Astrocyte (in vitro differentiated cells and primary cell): ENCODE results near the gene RASGRF1. TPM values are rescaled to one million over a fixed set of nuclear protein-coding genes. Genes with fewer than 3 reads are reported as not detected.
"Not testable (repeated sequence)": the region's sequence is repeated elsewhere in the genome, so short reads cannot be mapped to it uniquely, and the experiment has no call there.

Experiments used
- DNase-seq: peaks from one replicate; pipeline ENCODE4 v3.0.0-alpha.2; 2010; ENCODE audit warnings: low read depth
- FAIRE-seq: peaks from 2 replicates; lab custom pipeline; 2011; peaks lifted over from hg19 to GRCh38; lab: Jason Lieb, UNC
- H2AFZ ChIP-seq: 2 replicates; pipeline ENCODE4 v1.6.0; 2012; ENCODE audit warnings: low read depth, low read length, inconsistent platforms
- H3K27ac ChIP-seq: 2 replicates; pipeline ENCODE4 v1.5.1; 2011; ENCODE audit warnings: low read depth, low read length, inconsistent platforms
- H3K27me3 ChIP-seq: 2 replicates; pipeline ENCODE4 v1.6.0; 2011; ENCODE audit warnings: low read length, inconsistent platforms; ENCODE audit not compliant: insufficient read depth
- H3K36me3 ChIP-seq: 2 replicates; pipeline ENCODE4 v1.5.1; 2011; ENCODE audit warnings: low read length, inconsistent platforms; ENCODE audit not compliant: insufficient read depth
- H3K4me1 ChIP-seq: 2 replicates; pipeline ENCODE4 v1.5.1; 2011; ENCODE audit warnings: low read length, inconsistent platforms; ENCODE audit not compliant: insufficient read depth
- H3K4me2 ChIP-seq: 2 replicates; pipeline ENCODE4 v1.6.0; 2012; ENCODE audit warnings: low read length, inconsistent platforms
- H3K4me3 ChIP-seq: 2 replicates; pipeline ENCODE4 v1.5.1; 2011; ENCODE audit warnings: low read depth, mild to moderate bottlenecking, low read length, inconsistent platforms; ENCODE audit not compliant: insufficient read depth
- H3K79me2 ChIP-seq: 2 replicates; pipeline ENCODE4 v1.6.0; 2012; ENCODE audit warnings: mild to moderate bottlenecking, low read length, inconsistent platforms; ENCODE audit not compliant: insufficient read depth
- H3K9ac ChIP-seq: 2 replicates; pipeline ENCODE4 v1.6.0; 2012; ENCODE audit warnings: mild to moderate bottlenecking, low read length, inconsistent platforms
- H3K9me3 ChIP-seq: 2 replicates; pipeline ENCODE4 v1.5.1; 2012; ENCODE audit warnings: low read depth, mild to moderate bottlenecking, low read length, inconsistent platforms; ENCODE audit not compliant: insufficient read depth
- H4K20me1 ChIP-seq: 2 replicates; pipeline ENCODE4 v1.6.0; 2012; ENCODE audit warnings: low read length, inconsistent platforms; ENCODE audit not compliant: insufficient read depth
- H3K27ac Mint-ChIP-seq: one replicate; pipeline ENCODE4 v1.8.0; 2021; ENCODE audit warnings: mild to moderate bottlenecking, mixed read lengths; ENCODE audit not compliant: unreplicated experiment
- H3K27me3 Mint-ChIP-seq: one replicate; pipeline ENCODE4 v1.8.0; 2021; ENCODE audit warnings: low read depth, mixed read lengths; ENCODE audit not compliant: unreplicated experiment
- H3K36me3 Mint-ChIP-seq: one replicate; pipeline ENCODE4 v1.8.0; 2021; ENCODE audit warnings: low read depth, mixed read lengths; ENCODE audit not compliant: unreplicated experiment
- H3K4me1 Mint-ChIP-seq: one replicate; pipeline ENCODE4 v1.8.0; 2021; ENCODE audit warnings: low read depth, mixed read lengths; ENCODE audit not compliant: unreplicated experiment
- H3K4me3 Mint-ChIP-seq: one replicate; pipeline ENCODE4 v1.8.0; 2021; ENCODE audit warnings: mild to moderate bottlenecking, moderate library complexity, mixed read lengths; ENCODE audit not compliant: unreplicated experiment
- H3K9me3 Mint-ChIP-seq: one replicate; pipeline ENCODE4 v1.8.0; 2021; ENCODE audit warnings: mild to moderate bottlenecking, mixed read lengths; ENCODE audit not compliant: unreplicated experiment
- CTCF ChIP-seq: IDR thresholded peaks from 2 replicates; pipeline ENCODE4 v1.5.1; 2011; ENCODE audit warnings: low read depth, mild to moderate bottlenecking, inconsistent platforms, low read length, moderate library complexity; ENCODE audit not compliant: insufficient read depth
- EZH2 ChIP-seq: IDR thresholded peaks from 2 replicates; pipeline ENCODE4 v1.6.1; 2012; ENCODE audit warnings: mild to moderate bottlenecking, low read length, inconsistent platforms; ENCODE audit not compliant: insufficient read depth
- total RNA-seq: library from RNA; stranded (reverse); gene quantifications from 2 replicates; pipeline ENCODE4 v1.2.1, GENCODE V29; 2021

The RASGRF1 gene
- total RNA-seq, 1 donor from 2014 or later = 1.2 TPM

DNA sequence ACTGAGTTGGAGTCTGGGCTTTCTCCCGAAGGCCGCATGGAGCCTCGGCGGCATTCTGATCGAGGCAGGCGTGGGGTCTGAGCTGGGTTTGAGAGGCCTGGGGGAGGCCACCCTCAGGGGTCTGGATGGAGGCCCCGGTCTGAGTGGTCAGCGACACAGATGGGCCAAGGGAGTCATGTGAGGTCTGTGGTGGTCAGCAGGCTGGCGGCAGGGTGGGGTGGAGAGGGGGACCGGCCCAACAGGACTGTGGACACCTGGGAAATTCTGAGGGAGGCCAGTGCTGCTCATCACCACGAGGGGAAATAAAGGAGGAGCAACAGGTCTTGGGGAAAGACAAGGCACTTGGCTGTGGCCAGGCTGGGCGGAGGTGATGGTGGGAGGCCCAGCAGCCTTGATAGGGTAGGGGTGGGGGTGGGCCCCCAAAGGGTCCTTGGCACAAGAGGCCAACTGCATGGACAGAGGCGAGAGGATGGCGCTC is 161.9 kb downstream of the RASGRF1 start:
- H3K4me3 Mint-ChIP-seq = no peak overlapping the region
- H3K27ac Mint-ChIP-seq = no peak overlapping the region
- H3K36me3 Mint-ChIP-seq = peaks cover 14% of the 10 kb centered on the region
- peaks cover 16% of the 10 kb centered on the region for H3K27me3 Mint-ChIP-seq
- H3K9me3 Mint-ChIP-seq = no peaks in the 10 kb centered on the region
- Histone ChIP-seq H3K36me3 (no peaks in the 10 kb centered on the region), H3K9ac (no peak overlapping the region), H3K79me2 (no peaks in the 10 kb centered on the region), H3K4me3 (no peak overlapping the region), H3K27ac (no peak overlapping the region), H3K9me3 (no peaks in the 10 kb centered on the region), H3K4me1 (peaks cover 11% of the 10 kb centered on the region), H3K4me2 (no peak overlapping the region), H4K20me1 (peaks cover 18% of the 10 kb centered on the region), H3K27me3 (no peaks in the 10 kb centered on the region), H2AFZ (no peak overlapping the region)
- H3K4me1 Mint-ChIP-seq = peaks cover 5% of the 10 kb centered on the region
- FAIRE-seq (no peak), DNase-seq (no peak)
- no peak for TF ChIP-seq CTCF
- no peak for TF ChIP-seq EZH2

- FAIRE-seq, H3K9me3 Mint-ChIP-seq, H3K4me3 ChIP-seq, H3K4me2 ChIP-seq, H3K27me3 ChIP-seq, H3K4me3 Mint-ChIP-seq, DNase-seq, H3K79me2 ChIP-seq, H3K36me3 ChIP-seq, H2AFZ ChIP-seq, H3K9me3 ChIP-seq, H3K9ac ChIP-seq, H3K4me1 Mint-ChIP-seq, H3K27ac ChIP-seq: not testable (repeated sequence)
- Mint-ChIP-seq H3K27me3 (peaks cover 12% of the 10 kb centered on the region), H3K27ac (peak overlapping the region; percentile 71), H3K36me3 (peaks cover 14% of the 10 kb centered on the region)
- peaks cover 11% of the 10 kb centered on the region for H3K4me1 ChIP-seq
- peaks cover 21% of the 10 kb centered on the region for H4K20me1 ChIP-seq
Measured at GRCh38 chr15:78928176-78928575, 162.4 kb downstream of the RASGRF1 start.

DNA sequence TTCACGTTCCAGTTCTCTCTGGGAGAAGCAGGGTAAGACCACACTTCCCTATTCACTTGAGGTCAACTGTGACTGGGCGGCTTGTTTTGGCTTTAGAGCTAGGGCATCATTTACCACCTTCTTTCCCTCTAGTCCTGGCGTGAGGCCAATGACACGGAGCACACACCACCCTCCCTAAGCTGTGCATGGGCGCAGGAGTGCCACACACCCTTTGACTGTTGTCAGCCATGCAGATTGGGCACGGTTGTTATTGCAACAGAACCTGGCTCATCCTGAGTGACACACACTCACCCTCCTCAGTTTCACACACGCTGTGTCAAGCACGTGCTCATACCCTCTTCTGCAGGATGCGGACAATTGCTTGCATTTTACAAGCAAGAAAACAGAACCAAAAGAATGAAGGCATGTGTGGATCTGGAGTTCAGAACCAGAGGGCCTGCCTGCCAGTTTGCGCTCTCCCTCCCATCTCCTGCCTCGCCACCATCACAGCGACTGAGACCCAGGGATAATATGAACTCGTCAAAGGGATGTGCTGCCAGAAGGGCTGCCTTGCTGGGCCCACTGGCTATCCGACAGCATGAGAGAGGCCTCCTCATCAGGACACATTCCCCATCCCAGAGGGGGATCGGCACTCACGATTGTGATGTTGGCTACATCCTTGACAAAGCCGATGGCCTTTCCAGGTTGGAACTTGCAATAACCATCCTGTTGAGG is 163.3 kb downstream of the RASGRF1 start:
- Histone ChIP-seq H3K27ac (no peak overlapping the region), H3K9ac (no peak overlapping the region), H3K4me2 (no peak overlapping the region), H4K20me1 (peaks cover 26% of the 10 kb centered on the region), H2AFZ (no peak overlapping the region), H3K4me3 (no peak overlapping the region), H3K36me3 (peaks cover 6% of the 10 kb centered on the region), H3K4me1 (peaks cover 11% of the 10 kb centered on the region), H3K79me2 (no peaks in the 10 kb centered on the region), H3K27me3 (no peaks in the 10 kb centered on the region), H3K9me3 (no peaks in the 10 kb centered on the region)
- H3K4me3 Mint-ChIP-seq = no peak overlapping the region
- peaks cover 14% of the 10 kb centered on the region for H3K36me3 Mint-ChIP-seq
- DNase-seq = no peak
- peaks cover 5% of the 10 kb centered on the region for H3K27me3 Mint-ChIP-seq
- H3K4me1 Mint-ChIP-seq = peaks cover 5% of the 10 kb centered on the region
- H3K27ac Mint-ChIP-seq = peak overlapping the region; percentile 71
- TF ChIP-seq EZH2 = no peak
- no peak for TF ChIP-seq CTCF
- FAIRE-seq = no peak
- no peaks in the 10 kb centered on the region for H3K9me3 Mint-ChIP-seq
